ENCODE results near the gene CRABP1.

Gene CRABP1

DNA sequence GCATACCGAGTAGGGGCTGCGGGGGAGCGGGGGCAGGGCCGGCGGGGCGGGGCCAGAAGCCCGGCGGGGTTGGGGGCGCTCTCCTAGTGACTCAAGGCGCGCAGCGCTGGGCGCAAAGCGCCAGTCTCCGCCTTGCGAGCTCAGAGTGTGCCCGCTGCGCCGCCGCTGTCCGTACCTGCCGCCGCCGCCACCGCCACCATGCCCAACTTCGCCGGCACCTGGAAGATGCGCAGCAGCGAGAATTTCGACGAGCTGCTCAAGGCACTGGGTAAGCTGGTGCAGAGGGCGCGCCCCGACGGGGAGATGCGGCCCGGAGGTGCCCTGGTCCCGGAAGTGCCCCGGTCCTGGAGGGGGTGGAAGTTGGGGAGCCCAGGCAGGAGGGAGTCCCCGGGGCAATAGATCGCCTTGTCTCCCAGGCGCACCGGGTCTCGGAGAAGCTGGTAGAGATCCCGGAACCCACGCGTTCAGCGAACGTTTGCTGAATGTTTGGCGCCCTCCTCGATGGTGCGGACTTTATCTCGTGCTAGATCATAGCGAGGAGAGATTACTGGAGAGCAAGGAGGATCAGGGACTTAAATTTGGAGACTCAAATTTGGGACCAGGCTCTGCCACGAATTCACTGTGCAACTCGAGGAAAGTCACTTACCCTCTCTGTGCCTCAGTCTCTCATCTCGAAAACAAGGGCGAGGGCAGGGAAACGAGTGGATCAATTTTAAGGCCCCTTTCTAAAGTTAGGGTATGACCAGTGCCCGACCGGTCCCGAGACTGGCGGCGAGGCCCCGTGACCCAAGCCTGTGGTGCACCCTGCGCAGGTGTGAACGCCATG, at the start of gene CRABP1:
TSS of gene CRABP1 (plus strand) at position 123 of the 826 bp plus-strand sequence. CDS start at position 199, 76 bp downstream.
- DNase-seq, result no peak

DNA sequence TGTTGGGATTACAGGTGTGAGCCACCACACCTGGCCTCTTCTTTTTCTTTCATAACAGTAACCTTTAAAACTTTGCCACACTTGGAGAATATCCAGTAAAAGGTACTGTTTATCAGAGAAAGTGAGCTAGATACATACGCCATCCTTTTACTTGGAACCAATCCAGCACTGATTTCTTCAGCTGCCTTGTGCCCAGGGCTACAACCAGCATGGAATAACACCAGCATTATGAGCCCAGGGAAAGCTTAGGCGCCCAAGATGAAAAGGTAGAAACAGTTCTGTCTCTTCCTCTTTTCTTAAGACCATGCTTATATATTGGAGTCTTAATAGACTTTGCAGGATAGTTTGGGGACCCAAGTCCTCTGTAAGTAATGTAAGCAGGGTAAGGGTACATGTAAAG, 49.1 kb upstream of the CRABP1 start:
- no peak for DNase-seq

DNA sequence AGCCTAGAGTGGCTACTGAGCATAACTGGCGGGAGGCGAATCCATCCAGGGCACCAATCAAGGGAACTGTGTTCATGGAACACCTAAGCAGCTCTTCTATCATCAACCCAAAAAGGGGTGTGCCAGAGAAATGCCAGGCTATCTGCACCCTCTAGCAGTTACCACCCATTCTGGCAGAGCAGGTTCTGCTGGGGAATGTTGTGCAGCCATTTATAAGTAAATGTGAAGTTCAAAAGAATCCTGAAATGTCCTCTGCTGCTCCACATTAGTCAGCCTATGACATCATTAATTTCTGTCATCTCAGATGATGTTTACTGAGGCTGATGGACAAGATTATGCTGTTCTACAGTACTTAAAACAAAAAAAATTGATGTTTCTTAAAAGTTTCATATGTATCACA, 48.5 kb upstream of the CRABP1 start:
- DNase-seq, result no peak

DNA sequence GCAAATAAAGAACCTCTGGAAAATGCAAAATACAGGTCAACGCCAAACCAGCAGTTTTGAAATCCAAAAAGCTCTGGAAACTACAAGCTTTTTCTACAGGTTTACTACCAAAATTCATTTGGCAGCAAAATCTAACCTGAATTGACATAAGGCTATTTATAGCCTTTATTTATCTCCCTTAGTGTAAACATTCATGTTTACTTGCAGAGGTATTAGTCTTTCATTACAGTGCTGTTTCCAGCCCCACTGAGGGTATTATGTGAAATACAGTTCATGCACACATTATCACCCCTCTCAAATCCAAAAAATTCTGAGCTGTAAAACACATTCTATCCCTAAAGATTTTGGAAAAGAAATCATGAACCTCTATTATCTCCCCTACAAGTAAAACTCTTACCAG, 47.9 kb upstream of the CRABP1 start:
- no peak for DNase-seq

DNA sequence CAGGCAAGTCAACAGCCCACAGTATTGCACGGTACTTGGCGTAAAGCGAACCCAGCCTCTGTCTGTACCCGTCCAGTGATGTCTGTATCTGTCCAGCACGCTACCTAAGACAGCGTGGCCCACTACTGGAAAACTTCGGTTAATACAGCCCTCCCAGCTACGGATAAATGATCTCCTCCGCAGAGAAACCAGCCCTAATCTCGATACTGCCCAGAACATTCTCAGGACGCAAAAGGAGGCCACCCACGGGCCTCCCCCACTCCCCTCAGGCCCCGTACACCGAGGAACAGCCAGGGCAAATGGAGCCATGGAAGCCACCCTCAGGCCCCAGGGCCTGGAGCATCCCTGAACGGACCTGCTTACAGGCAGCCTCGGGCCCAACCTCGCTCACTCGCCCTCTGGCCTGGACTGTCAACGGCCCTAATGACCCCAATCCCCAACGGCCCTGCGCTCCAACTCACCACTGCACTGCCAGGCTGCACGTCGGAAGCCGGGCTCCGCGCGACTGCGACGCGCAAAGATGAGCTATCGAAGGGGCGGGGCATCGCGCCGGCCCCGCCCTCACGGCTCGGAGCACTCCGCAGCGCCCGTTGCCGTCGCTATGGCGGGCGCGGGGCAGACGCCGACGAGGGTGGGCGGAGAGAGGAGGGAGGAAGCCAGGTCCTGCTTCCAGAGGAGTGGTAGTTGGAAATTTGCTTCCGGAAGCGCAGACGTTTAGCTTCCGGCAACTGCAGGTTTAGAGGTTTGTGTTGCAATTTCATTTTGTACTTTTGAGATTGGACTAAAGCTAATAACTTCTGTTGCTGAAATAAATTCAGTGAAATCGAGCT, 40.8 kb upstream of the CRABP1 start, which contains the start of gene SKIC8:
TSS of gene SKIC8 (minus strand) at position 509 of the 830 bp plus-strand sequence. CDS start 3,923 bp downstream, outside the sequence.
- DNase-seq, result peak; percentile 62 to 95

DNA sequence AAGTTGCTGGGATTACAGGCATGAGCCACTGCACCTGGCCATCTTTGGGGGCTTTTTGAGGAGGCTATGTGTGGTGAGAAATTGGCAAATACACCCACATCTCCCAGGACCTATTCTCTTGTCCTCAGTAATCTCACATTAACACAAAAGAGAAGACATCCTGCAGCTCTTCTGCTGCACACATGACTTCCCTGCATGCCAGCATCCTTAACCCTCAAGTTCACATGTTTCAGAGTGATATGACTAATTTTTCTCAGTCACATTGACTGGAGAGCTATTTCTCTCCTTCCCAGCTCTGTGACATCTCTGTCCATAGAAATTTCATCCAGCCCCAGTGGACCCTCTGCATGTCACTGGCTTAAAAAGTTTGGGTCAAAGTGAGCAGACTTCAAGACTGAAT, 38.8 kb upstream of the CRABP1 start:
- DNase-seq, result no peak

DNA sequence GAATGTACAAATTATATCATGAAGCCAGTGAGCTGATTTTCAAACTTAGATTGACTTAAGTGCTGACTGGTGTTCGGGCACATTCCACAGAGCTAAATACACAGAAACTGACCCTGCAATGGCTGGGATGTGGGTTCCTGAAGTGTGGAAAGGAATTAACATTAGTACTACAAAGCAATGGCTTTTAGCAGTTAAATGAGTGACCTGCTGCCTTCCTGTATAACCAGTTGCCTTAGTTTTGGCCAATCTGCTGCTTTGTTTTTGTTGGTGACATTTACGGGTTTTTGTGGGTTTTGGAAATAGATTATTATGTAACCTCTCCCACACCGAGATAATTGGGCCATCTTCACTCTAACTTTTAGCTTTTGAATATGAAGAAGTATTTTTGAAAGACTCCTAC, 38.3 kb upstream of the CRABP1 start:
- no peak for DNase-seq

DNA sequence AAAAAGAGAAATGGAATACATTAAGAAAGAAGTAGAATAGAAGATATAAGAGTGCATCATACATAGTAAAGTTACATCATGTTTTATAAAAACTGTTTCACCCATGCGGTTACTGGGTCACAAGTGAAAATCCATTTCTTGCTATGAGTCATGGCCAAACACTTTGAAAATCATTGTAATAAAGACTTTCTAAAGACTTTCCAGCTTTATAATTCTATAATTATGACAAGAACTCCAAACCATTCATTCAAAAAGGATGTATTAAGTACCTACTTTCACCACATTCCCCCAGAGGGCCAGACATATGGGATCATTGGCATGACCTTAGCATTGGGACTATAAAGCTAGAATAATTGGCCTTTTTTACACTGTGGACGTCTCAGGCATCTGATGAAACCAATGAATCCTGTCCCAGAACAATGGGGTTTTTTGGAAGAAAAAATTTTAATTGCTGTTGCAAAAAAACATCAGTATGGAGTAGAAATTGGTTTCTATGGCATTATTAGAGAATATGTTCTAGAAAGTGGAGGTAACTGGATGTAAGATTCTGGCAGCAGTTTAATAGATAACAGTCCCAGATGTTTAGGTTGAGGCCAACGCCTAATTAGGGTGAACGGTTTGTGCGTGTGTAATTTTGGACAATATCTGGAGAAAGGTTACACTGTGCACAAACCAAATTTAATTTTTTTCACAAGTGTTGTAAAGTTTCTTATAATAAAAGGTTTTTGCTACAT, 37.4 kb upstream of the CRABP1 start:
- no peak for DNase-seq

DNA sequence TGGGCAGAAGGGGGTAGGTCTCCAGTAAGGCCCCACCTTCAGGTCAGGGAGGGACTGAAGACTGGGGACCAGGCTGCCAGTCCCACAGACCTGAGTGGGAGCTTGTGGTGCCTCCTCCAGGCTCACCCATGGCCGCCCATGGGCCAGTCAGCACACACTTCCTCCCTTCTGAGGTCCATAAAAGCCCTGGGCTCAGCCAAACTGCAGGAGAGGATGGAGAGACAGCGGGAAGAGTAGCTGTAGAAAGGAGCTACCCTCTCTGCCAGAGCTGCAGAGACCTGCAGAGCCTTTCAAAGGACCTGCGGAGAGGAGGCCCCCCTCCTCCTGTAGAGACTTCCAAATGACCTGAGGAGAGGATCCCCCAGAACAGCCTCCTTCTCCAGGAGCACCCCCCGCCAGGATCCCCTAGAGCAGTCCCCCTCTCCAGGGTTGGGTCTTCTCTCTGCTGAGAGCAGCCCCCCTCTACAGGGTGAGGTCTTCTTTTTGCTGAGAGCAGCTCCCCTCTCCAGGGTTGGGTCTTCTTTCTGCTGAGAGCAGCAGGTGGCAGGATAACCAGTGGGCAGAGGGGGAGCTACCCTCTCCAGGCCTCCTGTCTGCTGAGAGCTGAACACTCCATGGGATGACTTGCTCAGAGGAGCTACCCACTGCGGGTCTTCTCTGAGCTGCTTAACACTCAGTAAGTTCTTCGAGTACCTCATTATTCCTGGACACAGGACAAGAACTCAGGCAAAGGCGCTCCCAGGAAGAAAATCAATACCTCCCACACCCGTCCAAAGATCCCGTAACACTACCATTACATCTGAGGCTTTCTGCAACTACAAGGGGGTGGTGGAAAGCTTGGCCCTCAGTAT, 35.7 kb upstream of the CRABP1 start:
- no peak for DNase-seq

DNA sequence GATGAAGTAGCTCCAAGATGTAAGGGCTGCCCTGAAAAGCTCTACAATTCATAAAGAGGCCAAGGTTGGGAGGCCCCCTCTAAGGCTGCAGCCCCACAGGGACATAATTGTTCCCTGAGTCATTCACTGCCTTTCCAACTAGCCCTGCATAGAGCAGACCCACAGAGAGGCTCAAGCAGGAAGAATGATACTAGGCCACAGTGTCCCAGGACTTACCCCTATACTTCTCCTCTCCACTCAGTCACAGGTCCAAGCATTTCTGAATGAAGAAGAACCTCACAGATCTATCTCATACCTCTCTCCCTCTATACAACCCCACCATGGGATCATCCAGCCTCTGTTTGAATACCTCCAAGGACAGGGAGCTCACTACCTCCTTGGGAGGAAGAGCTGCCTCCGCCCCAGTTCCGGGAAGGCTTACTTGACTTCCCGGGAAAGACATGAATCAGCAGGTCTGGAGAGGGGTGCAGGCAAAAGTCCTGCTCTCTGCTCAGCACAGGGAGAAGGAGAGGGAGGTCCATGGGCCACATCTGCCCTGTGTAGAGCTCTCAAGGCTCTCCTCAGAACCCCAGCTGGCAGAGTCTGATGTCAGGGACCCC, 33.9 kb upstream of the CRABP1 start:
- DNase-seq, result no peak

DNA sequence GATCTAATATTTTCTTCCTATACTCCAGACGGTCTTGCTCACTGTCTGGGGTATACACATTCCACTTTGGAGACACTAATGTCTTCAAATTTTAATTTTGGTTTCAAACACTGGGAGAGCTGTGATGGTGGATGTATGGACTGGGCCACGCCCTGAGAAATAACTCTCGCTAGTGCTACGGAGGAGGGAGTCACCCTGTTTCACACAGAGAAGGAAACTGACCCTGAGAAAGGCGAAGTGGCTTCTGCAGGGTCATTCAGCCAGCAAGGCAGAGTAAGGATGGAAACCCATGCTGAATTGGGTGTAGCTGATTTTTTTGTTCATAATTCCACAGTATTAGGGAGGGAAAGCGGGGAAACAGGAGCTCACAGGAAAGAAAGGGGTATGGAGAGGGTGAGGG, 32.2 kb upstream of the CRABP1 start:
- no peak for DNase-seq

DNA sequence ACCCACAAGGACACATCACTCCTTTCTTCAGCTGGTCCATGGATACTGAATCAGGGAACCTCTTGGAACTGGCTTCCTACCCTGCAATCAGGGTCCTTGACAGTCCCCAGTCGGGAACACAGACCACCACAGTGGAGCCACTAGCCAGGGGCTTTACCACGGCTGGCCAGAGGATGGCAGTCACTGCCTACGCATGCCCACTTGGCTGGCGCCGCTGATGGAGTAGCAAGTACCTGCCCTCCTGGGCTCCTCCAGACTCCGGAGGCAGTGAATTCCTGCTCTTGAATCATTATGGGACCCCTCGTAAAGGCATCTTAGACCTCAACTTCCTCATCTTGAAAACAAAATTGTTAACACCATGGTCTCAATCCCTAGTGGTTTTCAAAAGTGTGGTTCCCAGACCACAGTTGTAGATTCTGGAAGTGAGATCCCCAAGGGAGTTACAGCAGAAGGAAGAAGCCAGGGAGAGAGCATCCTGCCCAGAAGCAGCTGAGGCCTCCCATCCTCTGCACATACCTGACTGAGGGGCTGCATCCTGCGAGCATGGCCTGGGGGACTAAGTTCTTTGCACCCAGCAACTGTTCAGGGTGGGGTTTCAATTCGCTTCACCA, 31.6 kb upstream of the CRABP1 start:
- peak; percentile 31 to 64 for DNase-seq

DNA sequence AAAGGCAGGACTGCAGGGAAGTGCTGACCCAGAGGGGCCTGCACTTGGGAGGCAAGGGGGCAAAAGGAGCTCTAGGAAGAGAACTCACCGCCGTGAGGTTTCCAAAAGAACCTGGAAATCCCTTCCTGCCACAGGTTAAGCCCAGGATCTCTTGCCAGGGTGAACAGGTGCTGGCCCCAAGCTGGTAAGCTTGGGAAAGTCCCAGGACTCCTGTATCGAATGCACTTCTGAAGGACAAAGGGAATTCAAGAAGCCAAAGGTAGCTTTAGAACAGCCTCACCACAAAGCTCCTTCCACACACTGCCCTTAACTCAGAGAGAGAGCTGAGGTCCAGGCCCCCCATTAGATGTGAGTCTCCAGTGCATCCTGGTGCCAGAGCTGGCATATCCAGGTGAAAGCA, 28.9 kb upstream of the CRABP1 start:
- no peak for DNase-seq

DNA sequence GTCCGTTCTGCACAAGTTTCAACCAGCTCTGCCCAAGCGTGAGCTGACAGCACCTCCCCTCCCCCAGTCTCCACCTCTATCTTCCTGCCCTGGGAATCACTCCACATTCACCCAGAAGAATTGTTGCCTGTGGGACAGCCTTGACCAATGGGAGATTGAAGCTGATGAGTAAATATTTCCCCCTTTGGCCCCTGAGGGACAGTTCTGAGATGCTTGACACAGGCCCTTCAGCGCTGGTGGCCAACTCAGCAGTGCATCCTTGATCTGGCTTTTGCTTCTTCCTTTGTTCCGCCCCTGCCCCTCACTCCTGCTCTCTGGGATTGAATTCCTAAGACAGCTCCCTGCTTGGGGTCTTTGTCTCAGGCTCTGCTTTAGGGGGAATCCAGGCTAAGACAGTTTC, 27.6 kb upstream of the CRABP1 start:
- no peak for DNase-seq

DNA sequence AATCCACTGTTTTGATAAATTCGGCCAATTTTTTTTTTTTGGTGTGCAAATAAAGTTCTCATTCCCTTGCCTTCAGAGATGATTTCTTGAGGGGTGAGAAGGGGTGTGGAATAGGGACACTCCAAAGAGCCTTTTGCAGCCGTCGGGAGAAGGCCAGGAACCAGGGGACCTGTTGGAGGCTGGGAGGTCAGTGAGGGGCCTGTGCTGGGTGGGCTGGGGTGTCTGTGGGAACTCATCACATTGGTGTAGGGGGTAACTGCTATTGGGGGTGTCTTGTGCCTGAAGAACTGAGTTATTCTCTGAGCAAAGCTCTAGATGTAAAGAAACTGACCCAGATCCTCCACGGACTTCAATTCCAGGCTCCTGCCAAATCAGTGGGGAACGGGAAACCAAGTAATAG, 27.2 kb upstream of the CRABP1 start:
- DNase-seq, result no peak

DNA sequence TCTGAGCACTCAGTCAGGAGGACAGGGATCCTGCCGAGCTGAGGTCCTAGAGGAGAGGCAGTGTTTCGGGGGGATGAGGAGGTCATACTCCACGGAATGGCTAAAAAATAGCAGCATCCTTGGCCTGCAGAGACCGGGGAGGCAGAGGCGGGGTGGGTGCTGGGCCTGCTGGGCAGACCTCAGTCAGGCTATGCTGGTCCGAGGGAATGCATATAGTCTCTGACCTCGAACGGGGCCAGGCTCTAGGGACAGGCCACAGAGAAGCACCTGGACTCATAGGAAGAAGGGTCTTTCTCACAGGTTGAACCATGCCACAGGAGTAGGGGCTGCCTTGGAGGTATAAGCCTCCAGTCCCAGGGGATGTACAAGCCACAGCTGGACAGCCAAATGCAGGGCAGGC, 26.8 kb upstream of the CRABP1 start:
- no peak for DNase-seq

DNA sequence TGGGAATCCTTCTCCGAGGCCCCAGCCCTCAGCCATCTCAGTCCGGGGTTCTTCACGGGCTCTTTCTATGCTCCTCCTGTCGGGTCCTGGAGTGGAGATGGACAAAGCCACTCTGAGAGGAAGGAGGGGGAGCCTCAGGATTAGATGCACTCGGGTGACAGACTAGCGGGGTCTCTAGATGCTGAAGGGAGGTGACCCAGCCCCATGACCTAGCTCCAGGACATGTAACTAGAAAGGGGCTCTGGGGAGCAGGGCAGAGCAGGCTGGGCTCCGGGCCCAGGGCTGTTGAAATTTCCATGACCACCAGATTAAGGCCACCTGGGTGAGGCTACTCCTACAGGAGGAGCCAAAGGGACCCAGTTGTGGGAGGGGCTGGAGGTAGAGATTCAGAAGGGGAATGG, 26.0 kb upstream of the CRABP1 start:
- DNase-seq, result no peak

DNA sequence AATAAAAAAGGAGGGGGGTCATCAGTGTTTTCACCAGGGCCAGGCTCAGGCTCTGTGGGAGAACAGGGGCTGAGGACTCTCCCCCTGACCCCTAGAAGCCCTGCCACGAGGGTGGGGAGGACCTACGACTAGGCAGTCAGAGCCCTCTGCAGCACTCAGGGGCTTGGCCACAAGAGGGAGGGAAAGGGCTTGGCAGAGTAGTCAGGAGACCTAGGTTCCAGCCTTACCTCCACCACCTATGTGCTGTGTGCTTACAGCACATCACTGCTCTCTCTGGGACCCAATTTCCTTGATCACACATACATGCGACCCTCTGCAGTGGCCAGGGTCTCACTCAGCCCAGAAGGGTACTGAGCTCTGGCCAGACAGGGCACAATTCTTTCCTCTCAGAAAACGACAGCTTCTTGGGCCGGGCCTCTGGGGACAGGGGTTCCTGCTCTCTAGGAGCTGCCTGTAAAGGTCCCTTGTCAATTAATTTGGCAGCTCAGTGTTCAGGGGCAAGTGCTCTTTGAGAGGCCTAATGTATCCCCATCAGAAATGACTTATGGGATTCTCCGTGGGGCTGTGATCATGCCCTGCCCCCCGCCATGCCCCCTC, 24.4 kb upstream of the CRABP1 start:
- DNase-seq, result no peak

DNA sequence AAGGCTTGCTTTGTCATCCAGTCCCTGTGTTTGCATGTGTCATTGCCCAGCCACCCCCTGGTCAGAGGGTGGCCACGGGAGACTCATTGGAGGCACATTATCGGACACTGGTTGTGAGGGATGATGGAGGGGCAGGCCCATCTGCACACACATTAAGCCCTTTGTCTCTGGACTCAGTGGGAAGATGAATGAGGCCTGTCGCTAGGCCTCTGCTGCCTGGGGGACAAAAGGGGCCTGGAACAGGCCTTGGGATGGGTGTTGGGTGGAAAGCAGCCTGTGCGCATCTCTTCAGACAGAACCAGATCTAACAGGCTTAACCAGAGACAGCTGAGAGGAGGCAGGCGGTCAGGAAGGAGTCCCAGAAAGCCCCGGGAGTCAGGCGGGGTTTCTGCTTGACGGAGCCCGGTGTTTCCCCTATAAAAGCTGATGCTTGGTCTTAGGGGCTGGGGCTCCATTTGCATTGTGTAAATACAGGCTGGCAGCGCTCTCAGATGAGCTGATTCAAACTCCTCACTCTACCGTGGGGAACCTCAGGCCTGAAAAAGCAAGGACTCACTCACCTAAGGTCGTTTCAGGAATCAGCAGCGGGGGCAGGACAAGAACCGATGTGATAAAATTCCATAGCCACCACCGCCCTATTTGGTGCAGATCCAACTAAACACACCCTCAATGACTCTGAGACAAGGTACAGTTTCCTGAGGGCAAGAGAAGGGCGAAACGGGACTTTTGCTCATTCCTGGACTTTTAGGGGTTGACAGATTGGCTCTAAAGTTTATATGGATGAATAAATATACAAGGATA, 23.7 kb upstream of the CRABP1 start:
- no peak for DNase-seq

DNA sequence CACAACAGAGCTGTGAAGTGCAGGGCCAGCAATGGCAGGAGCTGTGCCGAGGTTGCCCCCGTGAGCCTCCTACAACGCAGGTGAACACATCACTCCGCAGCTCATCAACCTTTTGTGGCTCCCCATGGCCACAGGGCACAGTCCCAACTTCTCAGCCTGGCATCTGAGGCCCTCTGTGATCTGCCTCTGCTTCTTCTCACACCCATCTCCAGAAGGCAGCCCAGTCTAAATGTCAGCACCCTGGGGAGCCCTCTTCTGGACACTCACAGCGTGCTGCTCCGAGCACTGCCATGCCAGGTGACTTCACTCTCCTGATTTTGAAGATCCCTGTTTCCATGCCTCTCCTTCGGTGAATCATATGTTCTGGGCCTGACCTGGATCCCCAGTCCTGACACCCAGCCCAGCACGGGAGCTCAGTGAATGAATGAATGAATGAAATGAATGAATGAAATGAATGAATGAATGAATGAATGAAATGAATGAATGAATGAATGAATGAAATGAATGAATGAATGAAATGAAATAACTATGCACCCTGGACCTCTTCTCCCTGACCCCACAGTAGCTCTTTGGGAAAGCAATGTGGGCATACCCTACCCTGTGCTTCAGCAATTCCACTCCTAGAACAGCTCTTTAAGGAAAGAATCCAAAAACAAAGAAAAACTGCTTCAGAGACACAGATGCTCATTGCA, 22.9 kb upstream of the CRABP1 start:
- no peak for DNase-seq
